Neural cell (in vitro differentiated cells): ENCODE measurements around the gene HDGFL2. TPM values are rescaled to one million over a fixed set of nuclear protein-coding genes. Genes with fewer than 3 reads are reported as not detected.

Experiments used
- H2AFZ ChIP-seq: fragments of 200-600, 300-800 bp; sonication (generic), shearing (Covaris generic); 2 replicates; pipeline ENCODE4 v1.6.0; 2014; ENCODE audit warnings: low read depth, mild to moderate bottlenecking, antibody characterized with exemption, low read length, moderate library complexity
- H3F3A ChIP-seq: fragments of 200-600 bp; shearing (Covaris generic); 2 replicates; pipeline ENCODE4 v1.6.1; 2016; ENCODE audit warnings: mild to moderate bottlenecking, moderate library complexity, mixed read lengths, antibody characterized with exemption, low read length; ENCODE audit not compliant: insufficient read depth, poor library complexity, severe bottlenecking
- H3K27ac ChIP-seq: fragments of 200-600, 300-800 bp; sonication (generic), shearing (Covaris generic); 2 replicates; pipeline ENCODE4 v1.5.1; 2014; ENCODE audit warnings: mild to moderate bottlenecking, low read length, moderate library complexity
- H3K27me3 ChIP-seq: fragments of 300-800, 200-600 bp; sonication (generic), shearing (Covaris generic); 2 replicates; pipeline ENCODE4 v1.6.0; 2014; ENCODE audit warnings: mild to moderate bottlenecking, low read depth, low read length, moderate library complexity; ENCODE audit not compliant: insufficient read depth
- H3K36me3 ChIP-seq: fragments of 300-800, 200-600 bp; sonication (generic), shearing (Covaris generic); 2 replicates; pipeline ENCODE4 v1.5.1; 2014; ENCODE audit warnings: mild to moderate bottlenecking, antibody characterized with exemption, low read length, moderate library complexity; ENCODE audit not compliant: insufficient read depth
- H3K4me2 ChIP-seq: fragments of 300-800, 200-600 bp; sonication (generic), shearing (Covaris generic); 2 replicates; pipeline ENCODE4 v1.6.0; 2014; ENCODE audit warnings: mild to moderate bottlenecking, low read length
- H3K4me3 ChIP-seq: fragments of 300-800, 200-600 bp; sonication (generic), shearing (Covaris generic); 2 replicates; pipeline ENCODE4 v1.5.1; 2014; ENCODE audit warnings: mild to moderate bottlenecking, low read length, moderate library complexity
- H3K79me2 ChIP-seq: fragments of 200-600 bp; shearing (Covaris generic); replicated peaks from 2 replicates; pipeline ENCODE4 v1.6.0; 2014; ENCODE audit warnings: mild to moderate bottlenecking, low read length, moderate library complexity; ENCODE audit not compliant: insufficient read depth
- H3K9ac ChIP-seq: fragments of 300-800, 200-600 bp; sonication (generic), shearing (Covaris generic); 2 replicates; pipeline ENCODE4 v1.6.1; 2016; ENCODE audit warnings: mild to moderate bottlenecking, low read length, mixed read lengths
- H3K9me2 ChIP-seq: fragments of 200-600 bp; shearing (Covaris generic); 2 replicates; pipeline ENCODE4 v1.6.1; 2016; ENCODE audit warnings: mild to moderate bottlenecking, low read length, mixed read lengths; ENCODE audit not compliant: insufficient read depth
- H3K9me3 ChIP-seq: fragments of 200-600, 300-800 bp; sonication (generic), shearing (Covaris generic); 2 replicates; pipeline ENCODE4 v1.6.1; 2016; ENCODE audit warnings: mild to moderate bottlenecking, mixed run types, low read length, moderate library complexity, mixed read lengths
- H4K20me1 ChIP-seq: fragments of 200-600 bp; shearing (Covaris generic); 2 replicates; pipeline ENCODE4 v1.6.1; 2016; ENCODE audit warnings: mild to moderate bottlenecking, mixed run types; ENCODE audit not compliant: insufficient read depth
- EP300 ChIP-seq: fragments of 450-650 bp; conservative IDR thresholded peaks from 2 replicates; pipeline ENCODE4 v1.6.1; 2014; ENCODE audit warnings: antibody characterized with exemption, mild to moderate bottlenecking, moderate library complexity; ENCODE audit not compliant: poor library complexity, severe bottlenecking
- EZH2 ChIP-seq: fragments of 200-600, 300-800 bp; shearing (Covaris generic), sonication (generic); IDR thresholded peaks from 2 replicates; pipeline ENCODE4 v1.6.1; 2014; ENCODE audit warnings: antibody characterized with exemption, low read length, borderline replicate concordance, mild to moderate bottlenecking; ENCODE audit not compliant: insufficient read depth, poor library complexity, severe bottlenecking
- MXI1 ChIP-seq: fragments of 450-650 bp; conservative IDR thresholded peaks from 2 replicates; pipeline ENCODE4 v1.6.1; 2014; ENCODE audit warnings: antibody characterized with exemption, mild to moderate bottlenecking; ENCODE audit not compliant: poor library complexity, severe bottlenecking
- POLR2AphosphoS5 ChIP-seq: IDR thresholded peaks from 2 replicates; pipeline ENCODE4 v1.6.1; 2012
- RAD21 ChIP-seq: fragments of 450-650 bp; conservative IDR thresholded peaks from 2 replicates; pipeline ENCODE4 v1.6.1; 2014; ENCODE audit warnings: antibody characterized with exemption, mild to moderate bottlenecking, moderate library complexity
- SMC3 ChIP-seq: fragments of 450-650 bp; conservative IDR thresholded peaks from 2 replicates; pipeline ENCODE4 v1.6.1; 2014; ENCODE audit warnings: antibody characterized with exemption, mild to moderate bottlenecking, moderate library complexity; ENCODE audit not compliant: poor library complexity
- TAF1 ChIP-seq: IDR thresholded peaks from 2 replicates; pipeline ENCODE4 v1.6.1; 2012; ENCODE audit warnings: low read depth
- polyA plus RNA-seq: library from polyadenylated mRNA; depleted of rRNA; stranded (reverse); fragments of >200 nt; gene quantifications from 2 replicates; pipeline ENCODE4 v1.2.3, GENCODE V29; 2014
- TF ChIP-seq, protein P1 (sequence below): fragments of 450-650 bp; IDR thresholded peaks from 2 replicates; pipeline ENCODE4 v1.5.1; 2014; ENCODE audit warnings: antibody characterized with exemption, mild to moderate bottlenecking, moderate library complexity; ENCODE audit not compliant: poor library complexity, severe bottlenecking
- TF ChIP-seq, protein P2 (sequence below): IDR thresholded peaks from 2 replicates; pipeline ENCODE4 v1.6.1; 2012; ENCODE audit warnings: borderline replicate concordance

HDGFL2 gene
- polyA plus RNA-seq, 1 donor from 2014 or later = 79.7 TPM

DNA sequence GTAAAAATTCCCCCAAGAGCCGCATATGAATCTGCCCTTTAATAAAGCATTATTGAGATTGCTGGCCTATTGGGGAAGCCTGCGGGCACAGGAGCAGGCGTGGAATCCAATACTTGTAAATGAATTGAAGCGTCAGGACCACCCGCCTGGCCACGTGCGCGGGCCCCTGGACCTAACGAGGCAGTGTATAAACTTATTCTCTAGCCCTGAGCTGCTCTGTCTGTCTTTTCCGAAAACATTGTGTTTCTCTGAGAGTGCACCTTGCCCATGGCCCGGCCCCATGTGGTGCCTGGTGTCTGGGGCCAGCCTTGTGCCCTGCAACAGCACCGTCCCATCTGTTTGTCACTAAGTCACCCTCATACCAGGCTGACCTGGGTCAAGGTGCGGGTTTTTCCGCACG lies 28.9 kb upstream of the HDGFL2 start:
- H3K27me3 ChIP-seq = no peaks in the 10 kb centered on the region
- H3K27ac ChIP-seq = no peak overlapping the region
- no peak overlapping the region for H3K4me3 ChIP-seq
- H3K9ac ChIP-seq = no peak overlapping the region
- TF ChIP-seq EZH2 (no peak), POLR2AphosphoS5 (no peak), RAD21 (no peak), EP300 (no peak), TAF1 (no peak), MXI1 (no peak), SMC3 (no peak)
- TF ChIP-seq, protein P1, sequence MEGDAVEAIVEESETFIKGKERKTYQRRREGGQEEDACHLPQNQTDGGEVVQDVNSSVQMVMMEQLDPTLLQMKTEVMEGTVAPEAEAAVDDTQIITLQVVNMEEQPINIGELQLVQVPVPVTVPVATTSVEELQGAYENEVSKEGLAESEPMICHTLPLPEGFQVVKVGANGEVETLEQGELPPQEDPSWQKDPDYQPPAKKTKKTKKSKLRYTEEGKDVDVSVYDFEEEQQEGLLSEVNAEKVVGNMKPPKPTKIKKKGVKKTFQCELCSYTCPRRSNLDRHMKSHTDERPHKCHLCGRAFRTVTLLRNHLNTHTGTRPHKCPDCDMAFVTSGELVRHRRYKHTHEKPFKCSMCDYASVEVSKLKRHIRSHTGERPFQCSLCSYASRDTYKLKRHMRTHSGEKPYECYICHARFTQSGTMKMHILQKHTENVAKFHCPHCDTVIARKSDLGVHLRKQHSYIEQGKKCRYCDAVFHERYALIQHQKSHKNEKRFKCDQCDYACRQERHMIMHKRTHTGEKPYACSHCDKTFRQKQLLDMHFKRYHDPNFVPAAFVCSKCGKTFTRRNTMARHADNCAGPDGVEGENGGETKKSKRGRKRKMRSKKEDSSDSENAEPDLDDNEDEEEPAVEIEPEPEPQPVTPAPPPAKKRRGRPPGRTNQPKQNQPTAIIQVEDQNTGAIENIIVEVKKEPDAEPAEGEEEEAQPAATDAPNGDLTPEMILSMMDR = no peak
- TF ChIP-seq, protein P2, sequence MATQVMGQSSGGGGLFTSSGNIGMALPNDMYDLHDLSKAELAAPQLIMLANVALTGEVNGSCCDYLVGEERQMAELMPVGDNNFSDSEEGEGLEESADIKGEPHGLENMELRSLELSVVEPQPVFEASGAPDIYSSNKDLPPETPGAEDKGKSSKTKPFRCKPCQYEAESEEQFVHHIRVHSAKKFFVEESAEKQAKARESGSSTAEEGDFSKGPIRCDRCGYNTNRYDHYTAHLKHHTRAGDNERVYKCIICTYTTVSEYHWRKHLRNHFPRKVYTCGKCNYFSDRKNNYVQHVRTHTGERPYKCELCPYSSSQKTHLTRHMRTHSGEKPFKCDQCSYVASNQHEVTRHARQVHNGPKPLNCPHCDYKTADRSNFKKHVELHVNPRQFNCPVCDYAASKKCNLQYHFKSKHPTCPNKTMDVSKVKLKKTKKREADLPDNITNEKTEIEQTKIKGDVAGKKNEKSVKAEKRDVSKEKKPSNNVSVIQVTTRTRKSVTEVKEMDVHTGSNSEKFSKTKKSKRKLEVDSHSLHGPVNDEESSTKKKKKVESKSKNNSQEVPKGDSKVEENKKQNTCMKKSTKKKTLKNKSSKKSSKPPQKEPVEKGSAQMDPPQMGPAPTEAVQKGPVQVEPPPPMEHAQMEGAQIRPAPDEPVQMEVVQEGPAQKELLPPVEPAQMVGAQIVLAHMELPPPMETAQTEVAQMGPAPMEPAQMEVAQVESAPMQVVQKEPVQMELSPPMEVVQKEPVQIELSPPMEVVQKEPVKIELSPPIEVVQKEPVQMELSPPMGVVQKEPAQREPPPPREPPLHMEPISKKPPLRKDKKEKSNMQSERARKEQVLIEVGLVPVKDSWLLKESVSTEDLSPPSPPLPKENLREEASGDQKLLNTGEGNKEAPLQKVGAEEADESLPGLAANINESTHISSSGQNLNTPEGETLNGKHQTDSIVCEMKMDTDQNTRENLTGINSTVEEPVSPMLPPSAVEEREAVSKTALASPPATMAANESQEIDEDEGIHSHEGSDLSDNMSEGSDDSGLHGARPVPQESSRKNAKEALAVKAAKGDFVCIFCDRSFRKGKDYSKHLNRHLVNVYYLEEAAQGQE = no peak
- no peak overlapping the region for H2AFZ ChIP-seq
- no peaks in the 10 kb centered on the region for H3K36me3 ChIP-seq
- H3K79me2 ChIP-seq = no peaks in the 10 kb centered on the region
- H3K4me2 ChIP-seq = no peak overlapping the region
- no peaks in the 10 kb centered on the region for H3F3A ChIP-seq
- H4K20me1 ChIP-seq = no peaks in the 10 kb centered on the region
- H3K9me3 ChIP-seq = no peaks in the 10 kb centered on the region
- no peaks in the 10 kb centered on the region for H3K9me2 ChIP-seq

DNA sequence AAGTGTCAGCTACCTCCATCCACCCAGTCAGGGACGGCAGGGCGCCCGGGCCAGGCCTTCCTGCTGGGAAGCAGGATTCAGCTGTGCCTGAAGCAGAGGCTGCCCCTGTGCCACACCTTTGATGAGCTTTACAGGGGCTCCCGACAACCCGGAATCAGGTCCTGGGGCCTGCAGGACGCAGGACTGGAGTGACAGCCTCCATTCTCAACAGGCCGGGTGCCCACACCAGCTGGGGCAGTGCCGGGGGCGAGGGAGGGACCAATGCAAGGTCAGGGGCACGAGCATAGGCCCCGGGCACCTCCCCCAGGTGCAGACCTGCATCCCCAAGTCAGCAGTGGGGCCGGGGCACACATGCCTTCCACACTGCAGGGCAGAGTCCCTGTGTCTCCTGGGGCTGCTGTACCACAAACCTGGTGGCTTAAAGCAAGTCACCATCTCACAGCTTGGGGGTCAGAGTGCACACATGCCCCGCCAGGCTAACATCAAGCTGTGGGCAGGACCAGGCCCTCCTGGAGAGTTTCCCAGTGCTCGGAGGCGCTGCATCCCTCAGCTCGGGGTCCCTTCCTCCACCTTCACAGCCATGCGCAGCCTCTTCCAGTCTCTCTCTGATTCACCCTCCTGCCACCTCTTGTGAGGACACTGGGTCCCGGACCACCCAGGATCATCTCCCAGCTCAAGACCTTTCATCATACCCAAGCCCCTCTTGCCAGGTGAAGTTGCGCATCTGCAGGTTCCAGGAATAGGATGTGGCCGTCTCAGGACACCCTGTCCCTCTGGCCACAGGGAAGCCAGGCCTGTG lies 27.9 kb upstream of the HDGFL2 start:
- Histone ChIP-seq H3K4me2 (no peak overlapping the region), H3K27me3 (no peaks in the 10 kb centered on the region), H4K20me1 (no peaks in the 10 kb centered on the region), H3F3A (no peaks in the 10 kb centered on the region), H3K4me3 (no peak overlapping the region), H3K9me2 (no peaks in the 10 kb centered on the region), H3K27ac (no peak overlapping the region), H2AFZ (no peak overlapping the region), H3K79me2 (no peaks in the 10 kb centered on the region), H3K9ac (no peak overlapping the region), H3K36me3 (peaks cover 2% of the 10 kb centered on the region), H3K9me3 (no peaks in the 10 kb centered on the region)
- no peak for TF ChIP-seq POLR2AphosphoS5
- TF ChIP-seq RAD21 = no peak
- TF ChIP-seq, protein P2 = no peak
- TF ChIP-seq SMC3 = no peak
- TF ChIP-seq EZH2 = no peak
- TF ChIP-seq, protein P1 = no peak
- no peak for TF ChIP-seq EP300
- TF ChIP-seq TAF1 = no peak
- no peak for TF ChIP-seq MXI1
